ENCODE measurements around the gene PEX11B.

Gene PEX11B

GRCh38 chr1:145871994-145872924, 46.3 kb downstream of the PEX11B start:
- DNase-seq (ENCODE audit: low read depth): peak; percentile 24

GRCh38 chr1:145868232-145868631, 50.3 kb downstream of the PEX11B start:
- no peak for DNase-seq (ENCODE audit: low read depth)

- DNase-seq (ENCODE audit: low read depth): no peak
Measured at GRCh38 chr1:145863282-145864018, 55.1 kb downstream of the PEX11B start.

All from stromal cell of bone marrow (primary cell).